HepG2 (cell line): ENCODE results near the gene TRMT1. TPM values are rescaled to one million over a fixed set of nuclear protein-coding genes. Genes with fewer than 3 reads are reported as not detected.

Experiments
- EHMT2 ChIP-seq: fragments of 200-600 bp; sonication (generic); IDR thresholded peaks from 2 replicates; pipeline ENCODE4 v1.7.0; 2017; ENCODE audit warnings: antibody characterized with exemption, low read depth, low read length, borderline replicate concordance
- ELF4 ChIP-seq: sonication (generic); formaldehyde crosslinking; IDR thresholded peaks from 2 replicates; pipeline ENCODE4 v1.5.0; 2020; ENCODE audit warnings: missing genetic modification reagents, mild to moderate bottlenecking, moderate library complexity, borderline replicate concordance
- FOXA3 ChIP-seq: IDR thresholded peaks from 2 replicates; pipeline ENCODE4 v1.6.1; 2016; ENCODE audit warnings: missing genetic modification reagents, missing compliant biosample characterization
- MAFF ChIP-seq: IDR thresholded peaks from 2 replicates; pipeline ENCODE4 v1.6.1; 2011; ENCODE audit warnings: low read depth, low read length, improper control_type of control experiment
- POLR2A ChIP-seq, 2 experiments: IDR thresholded peaks; 2 replicates each; pipeline ENCODE4 v1.6.1; 2011; ENCODE audit warnings: low read depth in 2 of 2, low read length in 2 of 2, mild to moderate bottlenecking in 1 of 2, moderate library complexity in 1 of 2; ENCODE audit not compliant: insufficient read depth in 1 of 2
- SATB2 ChIP-seq: sonication (generic); formaldehyde crosslinking; IDR thresholded peaks from 2 replicates; pipeline ENCODE4 v1.5.0; 2020; ENCODE audit warnings: missing genetic modification reagents
- SOX6 ChIP-seq, 2 experiments: fragments of 450-650 bp in 1 of 2; sonication (generic) in 1 of 2; formaldehyde crosslinking in 1 of 2; IDR thresholded peaks; 2 replicates each; pipeline versions ENCODE4 v1.4.0 to v1.6.1; 2017 to 2020; ENCODE audit warnings: antibody characterized with exemption in 1 of 2, mild to moderate bottlenecking in 1 of 2, missing genetic modification reagents in 1 of 2
- SRSF4 ChIP-seq: fragments of 200-400 bp; formaldehyde crosslinking; IDR thresholded peaks from one replicate; pipeline ENCODE4 v1.6.1; 2018; ENCODE audit warnings: mild to moderate bottlenecking, low read depth, low read length, moderate library complexity; ENCODE audit not compliant: poor library complexity, severe bottlenecking
- TARDBP ChIP-seq: sonication (generic); formaldehyde crosslinking; IDR thresholded peaks from 2 replicates; pipeline ENCODE4 v1.8.0; 2022; ENCODE audit warnings: mild to moderate bottlenecking, missing genetic modification reagents
- UBTF ChIP-seq: sonication (generic); formaldehyde crosslinking; IDR thresholded peaks from 2 replicates; pipeline ENCODE4 v1.4.0; 2020; ENCODE audit warnings: mild to moderate bottlenecking, missing genetic modification reagents
- ZNF124 ChIP-seq: sonication (generic); formaldehyde crosslinking; IDR thresholded peaks from 2 replicates; pipeline ENCODE4 v1.4.0; 2020; ENCODE audit warnings: missing genetic modification reagents
- ZNF564 ChIP-seq: sonication (generic); formaldehyde crosslinking; IDR thresholded peaks from 2 replicates; pipeline ENCODE4 v1.8.1; 2023; ENCODE audit warnings: mild to moderate bottlenecking, missing genetic modification reagents
- ZNF572 ChIP-seq: sonication (generic); formaldehyde crosslinking; IDR thresholded peaks from 2 replicates; pipeline ENCODE4 v1.5.1; 2020; ENCODE audit warnings: mild to moderate bottlenecking, missing genetic modification reagents
- ZNF724P ChIP-seq: sonication (generic); formaldehyde crosslinking; IDR thresholded peaks from 2 replicates; pipeline ENCODE4 v1.8.0; 2022; ENCODE audit warnings: missing genetic modification reagents, borderline replicate concordance
- ZNF776 ChIP-seq: sonication (generic); formaldehyde crosslinking; IDR thresholded peaks from 2 replicates; pipeline ENCODE4 v1.4.0; 2020; ENCODE audit warnings: mild to moderate bottlenecking, missing genetic modification reagents
- ZNF782 ChIP-seq: sonication (generic); formaldehyde crosslinking; IDR thresholded peaks from 2 replicates; pipeline ENCODE4 v1.4.0; 2020; ENCODE audit warnings: missing genetic modification reagents, mild to moderate bottlenecking, borderline replicate concordance
- polyA plus RNA-seq, 8 experiments: library from polyadenylated mRNA; depleted of rRNA in 3 of 8; stranded (reverse) in 7 of 8; unstranded in 1 of 8; fragments of >200 nt; fragmentation: Illumina TruSeq in 4 of 8; extraction: Trizol in 4 of 8; gene quantifications; 2 replicates each; pipeline versions ENCODE4 v1.2.1 to v1.2.3, GENCODE V29; 2011 to 2016; ENCODE audit warnings: low read depth in 4 of 8, missing spikeins in 1 of 8, mixed read lengths in 1 of 8; ENCODE audit not compliant: insufficient read depth in 1 of 8
- total RNA-seq, 5 experiments: library from RNA; depleted of rRNA; stranded (reverse); fragments of >200 nt; fragmentation: Illumina TruSeq; extraction: Trizol; gene quantifications; 2 replicates each; pipeline ENCODE4 v1.2.3, GENCODE V29; 2016; ENCODE audit warnings: low read depth in 1 of 5
- TF ChIP-seq, protein P1 (sequence below): sonication (generic); formaldehyde crosslinking; IDR thresholded peaks from 2 replicates; pipeline ENCODE4 v1.4.0; 2020; ENCODE audit warnings: missing genetic modification reagents
- TF ChIP-seq, protein P2 (sequence below): sonication (generic); formaldehyde crosslinking; IDR thresholded peaks from 2 replicates; pipeline ENCODE4 v1.4.0; 2020; ENCODE audit warnings: missing genetic modification reagents
- TF ChIP-seq, protein P3 (sequence below): sonication (generic); formaldehyde crosslinking; IDR thresholded peaks from 2 replicates; pipeline ENCODE4 v1.5.1; 2020; ENCODE audit warnings: missing genetic modification reagents, mild to moderate bottlenecking, borderline replicate concordance

TRMT1 gene
- total and polyA plus RNA-seq, 2 of the 13 experiments (the other 11 are each of a cell fraction or from before 2014, with no cell fraction given) = 35.5 to 44.1 TPM

GRCh38 chr19:13093407-13094105 is 23.0 kb downstream of the TRMT1 start (continued):
- TF ChIP-seq ZNF782 (CRISPR knock-in tag) (no peak), SATB2 (no peak), ZNF564 (no peak), SOX6 (IDR thresholded peaks at IDR 0.05) (no peak), SOX6 (CRISPR knock-in tag; IDR thresholded peaks at IDR 0.05) (no peak), EHMT2 (no peak), ZNF724P (CRISPR knock-in tag) (no peak), MAFF (no peak), ELF4 (CRISPR knock-in tag) (no peak), ZNF572 (CRISPR knock-in tag) (no peak), ZNF124 (CRISPR knock-in tag) (no peak), POLR2A (IDR thresholded peaks at IDR 0.05; ENCODE audit: insufficient read depth in 1 of 2, low read depth in 2 of 2, low read length in 2 of 2) (0 out of 4 replicates have a peak, but pooled peaks of 1 of the 2 experiments have one; percentile 11), FOXA3 (CRISPR knock-in tag) (0 out of 2 replicates have a peak, but pooled peaks have one; percentile 9), TARDBP (CRISPR knock-in tag) (no peak), UBTF (CRISPR knock-in tag) (0 out of 2 replicates have a peak, but pooled peaks have one; percentile 21), SRSF4 (no peak), ZNF776 (no peak)
- TF ChIP-seq, protein P1, sequence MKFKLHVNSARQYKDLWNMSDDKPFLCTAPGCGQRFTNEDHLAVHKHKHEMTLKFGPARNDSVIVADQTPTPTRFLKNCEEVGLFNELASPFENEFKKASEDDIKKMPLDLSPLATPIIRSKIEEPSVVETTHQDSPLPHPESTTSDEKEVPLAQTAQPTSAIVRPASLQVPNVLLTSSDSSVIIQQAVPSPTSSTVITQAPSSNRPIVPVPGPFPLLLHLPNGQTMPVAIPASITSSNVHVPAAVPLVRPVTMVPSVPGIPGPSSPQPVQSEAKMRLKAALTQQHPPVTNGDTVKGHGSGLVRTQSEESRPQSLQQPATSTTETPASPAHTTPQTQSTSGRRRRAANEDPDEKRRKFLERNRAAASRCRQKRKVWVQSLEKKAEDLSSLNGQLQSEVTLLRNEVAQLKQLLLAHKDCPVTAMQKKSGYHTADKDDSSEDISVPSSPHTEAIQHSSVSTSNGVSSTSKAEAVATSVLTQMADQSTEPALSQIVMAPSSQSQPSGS (CRISPR knock-in tag) = peak; percentile 32; the same call in 1 of the 2 replicates
- TF ChIP-seq, protein P2, sequence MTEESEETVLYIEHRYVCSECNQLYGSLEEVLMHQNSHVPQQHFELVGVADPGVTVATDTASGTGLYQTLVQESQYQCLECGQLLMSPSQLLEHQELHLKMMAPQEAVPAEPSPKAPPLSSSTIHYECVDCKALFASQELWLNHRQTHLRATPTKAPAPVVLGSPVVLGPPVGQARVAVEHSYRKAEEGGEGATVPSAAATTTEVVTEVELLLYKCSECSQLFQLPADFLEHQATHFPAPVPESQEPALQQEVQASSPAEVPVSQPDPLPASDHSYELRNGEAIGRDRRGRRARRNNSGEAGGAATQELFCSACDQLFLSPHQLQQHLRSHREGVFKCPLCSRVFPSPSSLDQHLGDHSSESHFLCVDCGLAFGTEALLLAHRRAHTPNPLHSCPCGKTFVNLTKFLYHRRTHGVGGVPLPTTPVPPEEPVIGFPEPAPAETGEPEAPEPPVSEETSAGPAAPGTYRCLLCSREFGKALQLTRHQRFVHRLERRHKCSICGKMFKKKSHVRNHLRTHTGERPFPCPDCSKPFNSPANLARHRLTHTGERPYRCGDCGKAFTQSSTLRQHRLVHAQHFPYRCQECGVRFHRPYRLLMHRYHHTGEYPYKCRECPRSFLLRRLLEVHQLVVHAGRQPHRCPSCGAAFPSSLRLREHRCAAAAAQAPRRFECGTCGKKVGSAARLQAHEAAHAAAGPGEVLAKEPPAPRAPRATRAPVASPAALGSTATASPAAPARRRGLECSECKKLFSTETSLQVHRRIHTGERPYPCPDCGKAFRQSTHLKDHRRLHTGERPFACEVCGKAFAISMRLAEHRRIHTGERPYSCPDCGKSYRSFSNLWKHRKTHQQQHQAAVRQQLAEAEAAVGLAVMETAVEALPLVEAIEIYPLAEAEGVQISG (CRISPR knock-in tag) = peak; percentile 45; the same call in 1 of the 2 replicates
- TF ChIP-seq, protein P3, sequence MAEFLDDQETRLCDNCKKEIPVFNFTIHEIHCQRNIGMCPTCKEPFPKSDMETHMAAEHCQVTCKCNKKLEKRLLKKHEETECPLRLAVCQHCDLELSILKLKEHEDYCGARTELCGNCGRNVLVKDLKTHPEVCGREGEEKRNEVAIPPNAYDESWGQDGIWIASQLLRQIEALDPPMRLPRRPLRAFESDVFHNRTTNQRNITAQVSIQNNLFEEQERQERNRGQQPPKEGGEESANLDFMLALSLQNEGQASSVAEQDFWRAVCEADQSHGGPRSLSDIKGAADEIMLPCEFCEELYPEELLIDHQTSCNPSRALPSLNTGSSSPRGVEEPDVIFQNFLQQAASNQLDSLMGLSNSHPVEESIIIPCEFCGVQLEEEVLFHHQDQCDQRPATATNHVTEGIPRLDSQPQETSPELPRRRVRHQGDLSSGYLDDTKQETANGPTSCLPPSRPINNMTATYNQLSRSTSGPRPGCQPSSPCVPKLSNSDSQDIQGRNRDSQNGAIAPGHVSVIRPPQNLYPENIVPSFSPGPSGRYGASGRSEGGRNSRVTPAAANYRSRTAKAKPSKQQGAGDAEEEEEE = no peak
